GM12873 (cell line): ENCODE measurements around the gene HNRNPH3.

Experiments
- TF ChIP-seq, protein P1 (sequence below): IDR thresholded peaks from 2 replicates; pipeline ENCODE4 v1.5.1; 2012; ENCODE audit warnings: low read depth, mild to moderate bottlenecking, moderate library complexity, low read length, control low read depth; ENCODE audit not compliant: insufficient read depth; ENCODE audit errors: missing control alignments

HNRNPH3 gene

DNA sequence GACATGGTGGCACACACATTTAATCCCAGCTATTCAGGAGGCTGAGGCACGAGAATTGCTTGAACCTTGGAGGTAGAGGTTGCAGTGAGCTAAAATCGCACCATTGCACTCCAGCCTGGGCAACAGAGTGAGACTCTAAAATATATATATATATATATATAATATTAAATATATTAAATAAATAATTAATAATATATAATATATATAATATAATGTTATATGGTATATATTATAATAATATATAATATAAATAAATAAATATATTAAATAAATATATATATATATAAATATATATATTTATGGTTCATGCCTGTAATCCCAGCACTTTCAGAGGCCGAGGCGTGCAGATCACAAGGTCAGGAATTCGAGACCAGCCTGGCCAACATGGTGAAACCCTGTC, 34.7 kb downstream of the HNRNPH3 start:
- TF ChIP-seq, protein P1, sequence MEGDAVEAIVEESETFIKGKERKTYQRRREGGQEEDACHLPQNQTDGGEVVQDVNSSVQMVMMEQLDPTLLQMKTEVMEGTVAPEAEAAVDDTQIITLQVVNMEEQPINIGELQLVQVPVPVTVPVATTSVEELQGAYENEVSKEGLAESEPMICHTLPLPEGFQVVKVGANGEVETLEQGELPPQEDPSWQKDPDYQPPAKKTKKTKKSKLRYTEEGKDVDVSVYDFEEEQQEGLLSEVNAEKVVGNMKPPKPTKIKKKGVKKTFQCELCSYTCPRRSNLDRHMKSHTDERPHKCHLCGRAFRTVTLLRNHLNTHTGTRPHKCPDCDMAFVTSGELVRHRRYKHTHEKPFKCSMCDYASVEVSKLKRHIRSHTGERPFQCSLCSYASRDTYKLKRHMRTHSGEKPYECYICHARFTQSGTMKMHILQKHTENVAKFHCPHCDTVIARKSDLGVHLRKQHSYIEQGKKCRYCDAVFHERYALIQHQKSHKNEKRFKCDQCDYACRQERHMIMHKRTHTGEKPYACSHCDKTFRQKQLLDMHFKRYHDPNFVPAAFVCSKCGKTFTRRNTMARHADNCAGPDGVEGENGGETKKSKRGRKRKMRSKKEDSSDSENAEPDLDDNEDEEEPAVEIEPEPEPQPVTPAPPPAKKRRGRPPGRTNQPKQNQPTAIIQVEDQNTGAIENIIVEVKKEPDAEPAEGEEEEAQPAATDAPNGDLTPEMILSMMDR, result no peak

DNA sequence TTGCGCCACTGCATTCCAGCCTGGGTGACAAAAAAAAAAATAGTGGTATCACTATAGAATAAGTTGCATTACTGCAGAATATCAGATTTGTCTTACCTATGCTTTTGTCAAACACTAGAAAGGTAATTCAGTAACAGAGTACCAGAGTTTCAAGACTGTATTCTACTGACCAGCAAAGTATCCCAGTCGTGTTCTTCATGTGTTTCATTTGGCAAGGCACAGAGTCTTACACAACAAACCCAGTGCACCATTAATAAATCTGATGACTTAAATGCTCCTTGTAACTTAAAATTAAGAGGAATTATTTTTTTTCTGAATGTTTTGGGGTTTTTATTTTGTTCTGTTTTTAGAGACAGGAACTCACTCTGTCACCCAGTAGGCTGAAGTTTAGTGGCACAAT, 35.3 kb downstream of the HNRNPH3 start:
- TF ChIP-seq, protein P1, result no peak

DNA sequence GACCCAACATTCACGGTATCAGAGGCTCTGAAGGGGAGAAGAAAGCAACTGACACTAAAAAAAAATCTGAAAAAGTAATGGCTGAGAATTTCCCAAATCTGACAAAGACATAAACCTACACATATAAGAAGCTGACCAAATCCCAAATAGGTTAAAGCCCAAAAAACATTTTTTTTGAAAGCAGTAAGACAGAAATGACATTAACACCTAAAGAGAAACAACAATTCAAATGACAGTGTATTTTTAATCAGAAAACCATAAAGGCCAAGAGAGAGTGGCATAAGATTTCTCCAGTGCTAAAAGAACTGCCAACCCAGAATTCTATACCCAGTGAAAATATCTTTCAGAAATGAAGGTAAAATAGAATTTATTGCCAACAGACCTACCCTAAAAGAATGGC, 39.7 kb downstream of the HNRNPH3 start:
- TF ChIP-seq, protein P1, result no peak

DNA sequence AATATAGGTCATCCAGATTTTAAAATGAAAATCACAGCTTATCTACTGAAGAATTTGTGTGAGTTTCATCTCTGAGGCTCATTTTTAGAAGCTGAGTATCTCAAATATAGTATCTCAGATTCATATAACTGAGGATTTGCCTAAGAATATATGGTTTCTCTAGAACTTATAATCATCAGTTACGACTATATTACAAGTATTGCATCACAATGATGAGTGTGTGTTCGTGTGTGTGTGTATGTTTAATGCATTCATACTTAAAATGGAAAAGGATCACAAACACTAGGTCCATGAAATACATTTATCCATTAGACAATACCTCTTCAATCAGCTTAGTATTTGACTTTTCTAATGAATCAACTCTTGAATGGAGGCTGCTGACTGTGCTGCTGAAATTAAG, 53.9 kb downstream of the HNRNPH3 start:
- TF ChIP-seq, protein P1, result no peak
